ENCODE results near the gene CEP135.
"Not testable (repeated sequence)": the region's sequence is repeated elsewhere in the genome, so short reads cannot be mapped to it uniquely, and the experiment has no call there.

The CEP135 gene

DNA sequence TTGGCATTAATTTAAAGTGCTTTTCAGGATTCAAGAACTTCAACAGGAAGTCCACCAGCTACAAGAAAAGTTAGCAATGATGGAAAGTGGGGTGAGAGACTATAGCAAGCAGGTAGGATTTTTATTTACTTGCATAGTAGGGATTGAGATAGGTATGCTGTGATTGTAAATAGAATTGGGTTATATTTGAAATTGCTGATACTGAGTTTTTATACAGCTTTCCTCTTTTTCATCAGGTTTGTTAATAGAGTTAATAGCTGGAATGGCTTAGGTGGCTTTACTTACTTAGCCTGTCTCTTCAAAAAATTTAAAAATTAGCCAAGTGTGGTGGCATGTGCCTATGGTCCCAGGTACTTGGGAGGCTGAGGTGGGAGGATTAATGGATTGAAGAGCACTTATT is 10.9 kb downstream of the CEP135 start:
- no peak overlapping the region for H3K4me3 ChIP-seq (ENCODE audit: low read depth, low read length)
- TF ChIP-seq, protein P1, sequence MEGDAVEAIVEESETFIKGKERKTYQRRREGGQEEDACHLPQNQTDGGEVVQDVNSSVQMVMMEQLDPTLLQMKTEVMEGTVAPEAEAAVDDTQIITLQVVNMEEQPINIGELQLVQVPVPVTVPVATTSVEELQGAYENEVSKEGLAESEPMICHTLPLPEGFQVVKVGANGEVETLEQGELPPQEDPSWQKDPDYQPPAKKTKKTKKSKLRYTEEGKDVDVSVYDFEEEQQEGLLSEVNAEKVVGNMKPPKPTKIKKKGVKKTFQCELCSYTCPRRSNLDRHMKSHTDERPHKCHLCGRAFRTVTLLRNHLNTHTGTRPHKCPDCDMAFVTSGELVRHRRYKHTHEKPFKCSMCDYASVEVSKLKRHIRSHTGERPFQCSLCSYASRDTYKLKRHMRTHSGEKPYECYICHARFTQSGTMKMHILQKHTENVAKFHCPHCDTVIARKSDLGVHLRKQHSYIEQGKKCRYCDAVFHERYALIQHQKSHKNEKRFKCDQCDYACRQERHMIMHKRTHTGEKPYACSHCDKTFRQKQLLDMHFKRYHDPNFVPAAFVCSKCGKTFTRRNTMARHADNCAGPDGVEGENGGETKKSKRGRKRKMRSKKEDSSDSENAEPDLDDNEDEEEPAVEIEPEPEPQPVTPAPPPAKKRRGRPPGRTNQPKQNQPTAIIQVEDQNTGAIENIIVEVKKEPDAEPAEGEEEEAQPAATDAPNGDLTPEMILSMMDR (IDR thresholded peaks at IDR 0.05; ENCODE audit: low read depth, low read length), result no peak
- H3K27me3 ChIP-seq, result no peaks in the 10 kb centered on the region
- no peaks in the 10 kb centered on the region for H3K4me1 ChIP-seq
- no peak for DNase-seq
- H3K9me3 ChIP-seq, result no peaks in the 10 kb centered on the region
- H3K36me3 ChIP-seq, result peaks cover 46% of the 10 kb centered on the region

DNA sequence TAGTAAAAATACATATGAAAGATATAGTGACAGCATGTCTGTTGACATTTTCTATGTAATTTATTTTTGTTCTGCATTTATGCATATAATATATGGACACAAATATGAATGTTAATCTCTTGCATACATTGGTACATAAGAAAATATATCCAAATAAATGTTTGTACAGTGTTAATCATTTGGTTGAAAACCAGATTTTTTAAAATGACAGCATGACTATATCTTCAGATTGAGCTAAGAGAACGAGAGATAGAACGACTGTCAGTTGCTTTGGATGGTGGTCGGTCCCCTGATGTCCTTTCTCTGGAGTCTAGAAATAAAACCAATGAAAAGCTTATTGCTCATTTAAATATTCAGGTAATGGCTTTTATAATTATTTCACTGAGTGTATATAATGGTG is 15.3 kb downstream of the CEP135 start:
- TF ChIP-seq, protein P1 (IDR thresholded peaks at IDR 0.05; ENCODE audit: low read depth, low read length), result no peak
- Histone ChIP-seq H3K4me3 (ENCODE audit: low read depth, low read length) (no peak overlapping the region), H3K4me1 (no peaks in the 10 kb centered on the region), H3K9me3 (no peaks in the 10 kb centered on the region), H3K36me3 (peaks cover 11% of the 10 kb centered on the region), H3K27me3 (no peaks in the 10 kb centered on the region)
- no peak for DNase-seq

DNA sequence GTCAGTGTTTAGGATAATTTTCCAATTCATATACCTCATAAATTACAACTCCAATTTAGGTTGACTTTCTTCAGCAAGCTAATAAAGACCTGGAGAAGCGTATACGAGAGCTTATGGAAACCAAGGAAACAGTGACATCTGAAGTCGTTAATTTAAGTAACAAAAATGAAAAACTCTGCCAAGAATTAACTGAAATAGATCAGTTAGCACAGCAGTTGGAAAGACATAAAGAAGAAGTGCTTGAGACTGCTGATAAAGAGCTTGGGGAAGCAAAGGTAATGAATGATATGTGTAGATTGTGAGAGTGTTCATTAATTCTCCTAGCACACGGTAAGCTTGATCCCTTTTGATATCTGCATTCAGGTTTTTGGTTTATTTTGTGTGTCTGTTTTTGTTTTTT is 16.8 kb downstream of the CEP135 start:
- Histone ChIP-seq H3K9me3 (no peaks in the 10 kb centered on the region), H3K4me1 (no peaks in the 10 kb centered on the region), H3K36me3 (peaks cover 7% of the 10 kb centered on the region), H3K4me3 (ENCODE audit: low read depth, low read length) (no peak overlapping the region), H3K27me3 (no peaks in the 10 kb centered on the region)
- TF ChIP-seq, protein P1 (IDR thresholded peaks at IDR 0.05; ENCODE audit: low read depth, low read length), result no peak
- DNase-seq, result no peak

DNA sequence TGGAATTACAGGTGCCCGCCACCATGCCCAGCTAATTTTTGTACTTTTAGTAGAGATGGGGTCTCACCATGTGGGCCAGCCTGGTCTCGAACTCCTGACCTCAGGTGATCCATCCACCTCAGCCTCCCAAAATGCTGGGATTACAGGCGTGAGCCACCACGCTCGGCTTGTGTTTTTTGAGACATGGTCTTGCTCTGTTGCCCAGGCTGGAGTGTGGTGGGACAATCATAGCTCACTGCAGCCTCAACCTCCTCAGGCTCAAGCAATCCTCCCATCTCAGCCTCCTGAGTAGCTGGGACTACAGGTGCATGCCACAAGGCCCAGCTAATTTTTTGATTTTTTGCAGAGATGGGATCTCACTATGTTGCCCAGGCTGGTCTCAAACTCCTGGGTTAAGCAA is 17.6 kb downstream of the CEP135 start:
- H3K36me3 ChIP-seq; DNase-seq; H3K4me1 ChIP-seq; H3K27me3 ChIP-seq; H3K9me3 ChIP-seq; H3K4me3 ChIP-seq (ENCODE audit: low read depth, low read length): not testable (repeated sequence)

DNA sequence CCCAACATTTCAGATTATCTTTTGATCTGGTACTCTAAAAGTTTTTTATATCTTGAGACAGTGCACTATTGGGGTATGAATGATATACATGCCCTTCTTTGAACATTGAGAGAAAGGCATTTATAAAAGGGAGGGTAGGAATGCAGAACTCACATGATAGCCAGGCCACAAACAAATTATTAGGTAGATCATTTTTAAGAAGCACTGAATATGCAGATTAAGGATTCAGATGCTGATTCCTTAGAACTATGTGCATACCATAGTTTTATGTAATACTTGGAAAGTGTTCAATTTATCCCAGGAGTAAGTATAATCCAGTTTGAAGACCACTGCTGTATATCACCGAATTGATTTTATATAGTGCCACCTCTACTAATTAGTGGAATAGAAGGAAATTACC is 18.6 kb downstream of the CEP135 start:
- DNase-seq, result no peak
- no peak overlapping the region for H3K4me3 ChIP-seq (ENCODE audit: low read depth, low read length)

DNA sequence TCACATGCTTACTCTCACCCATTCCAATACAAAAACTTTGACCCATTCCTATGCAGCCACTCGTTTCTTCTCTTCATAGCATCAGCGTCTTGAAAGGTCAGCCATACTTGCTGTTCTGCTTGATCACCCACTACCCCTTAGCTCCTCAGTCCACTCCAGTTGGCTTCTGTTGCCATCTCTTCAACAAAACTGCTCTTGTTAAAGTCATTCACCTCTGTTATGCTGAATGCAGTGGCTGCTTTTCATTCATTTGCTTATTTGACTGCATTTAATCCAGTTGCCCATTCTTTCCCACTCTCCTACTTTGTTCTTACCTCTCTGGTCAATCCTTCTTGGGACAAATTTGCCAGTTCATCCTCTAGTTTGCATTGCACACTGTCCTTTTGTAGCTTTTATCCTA is 24.9 kb downstream of the CEP135 start:
- Histone ChIP-seq H3K4me3 (ENCODE audit: low read depth, low read length) (no peak overlapping the region), H3K27me3 (no peaks in the 10 kb centered on the region), H3K4me1 (no peaks in the 10 kb centered on the region), H3K36me3 (peaks cover 5% of the 10 kb centered on the region), H3K9me3 (no peaks in the 10 kb centered on the region)
- DNase-seq, result no peak
- TF ChIP-seq, protein P1 (IDR thresholded peaks at IDR 0.05; ENCODE audit: low read depth, low read length), result no peak

More for the DNA sequence above, 18.6 kb downstream of the CEP135 start:
- Histone ChIP-seq H3K4me1 (no peaks in the 10 kb centered on the region), H3K27me3 (no peaks in the 10 kb centered on the region), H3K36me3 (peaks cover 3% of the 10 kb centered on the region; the same call in 1 of the 2 replicates), H3K9me3 (no peaks in the 10 kb centered on the region)
- TF ChIP-seq, protein P1 (IDR thresholded peaks at IDR 0.05; ENCODE audit: low read depth, low read length), result no peak

DNA sequence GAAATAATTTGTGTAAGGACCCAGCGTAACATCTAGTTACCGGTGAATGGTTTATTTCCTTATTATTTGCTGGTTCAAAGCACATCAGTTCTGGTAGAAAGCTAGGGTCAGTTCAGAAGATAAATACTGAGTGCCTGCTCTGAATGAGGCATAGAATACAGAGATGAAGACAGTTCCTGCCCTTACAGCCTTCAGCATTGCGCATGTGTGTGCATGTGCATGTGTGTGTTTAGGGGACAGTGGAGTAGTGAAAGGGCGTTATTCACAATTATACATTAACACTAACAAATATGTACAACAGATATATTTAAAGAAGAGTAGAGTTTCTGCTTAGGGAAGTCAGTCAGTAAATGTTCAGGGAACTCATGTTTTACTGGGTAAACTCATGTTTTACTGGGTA is 29.1 kb downstream of the CEP135 start:
- peaks cover 3% of the 10 kb centered on the region; the same call in 1 of the 2 replicates for H3K4me1 ChIP-seq
- no peak overlapping the region for H3K4me3 ChIP-seq (ENCODE audit: low read depth, low read length)
- no peaks in the 10 kb centered on the region for H3K9me3 ChIP-seq
- peaks cover 9% of the 10 kb centered on the region for H3K36me3 ChIP-seq
- DNase-seq, result no peak
- no peaks in the 10 kb centered on the region for H3K27me3 ChIP-seq
- TF ChIP-seq, protein P1 (IDR thresholded peaks at IDR 0.05; ENCODE audit: low read depth, low read length), result no peak
